GM19324 (cell line): Measurements from ENCODE around the gene GPR143.
"Not testable (repeated sequence)": the region's sequence is repeated elsewhere in the genome, so short reads cannot be mapped to it uniquely, and the experiment has no call there.

Experiments used
- ATAC-seq: cut with Tn5 transposase; IDR thresholded peaks from one replicate; pipeline ENCODE4 v1.9.1; 2021; ENCODE audit warnings: mild to moderate bottlenecking, moderate library complexity; ENCODE audit not compliant: unreplicated experiment, low FRiP score

The GPR143 gene

GRCh38 chrX:9765737-9766097 lies at the start of gene GPR143:
Gene GPR143, minus strand, starts transcription at chrX:9765847. Its CDS starts 30 bp downstream, at chrX:9765817.
- no peak for ATAC-seq

- not testable (repeated sequence) for ATAC-seq
Observed at GRCh38 chrX:9811086-9811485, 45.4 kb upstream of the GPR143 start.

- ATAC-seq, result not testable (repeated sequence)
Observed at GRCh38 chrX:9809876-9810275, 44.2 kb upstream of the GPR143 start.

GRCh38 chrX:9807355-9808182 lies 41.9 kb upstream of the GPR143 start:
- no peak for ATAC-seq

GRCh38 chrX:9805956-9806355 lies 40.3 kb upstream of the GPR143 start:
- no peak for ATAC-seq

GRCh38 chrX:9804444-9804843 lies 38.8 kb upstream of the GPR143 start:
- ATAC-seq, result no peak

- no peak for ATAC-seq
Observed at GRCh38 chrX:9802737-9803136, 37.1 kb upstream of the GPR143 start.

- ATAC-seq, result no peak
Observed at GRCh38 chrX:9797384-9798360, 32.0 kb upstream of the GPR143 start.

- ATAC-seq, result no peak
Observed at GRCh38 chrX:9794495-9794894, 28.8 kb upstream of the GPR143 start.

- ATAC-seq, result no peak
Observed at GRCh38 chrX:9790866-9791265, 25.2 kb upstream of the GPR143 start.

- ATAC-seq, result no peak
Observed at GRCh38 chrX:9789555-9789954, 23.9 kb upstream of the GPR143 start.

GRCh38 chrX:9788911-9789310 lies 23.3 kb upstream of the GPR143 start:
- ATAC-seq, result no peak

- ATAC-seq, result no peak
Observed at GRCh38 chrX:9786798-9787635, 21.4 kb upstream of the GPR143 start.

- ATAC-seq, result no peak
Observed at GRCh38 chrX:9785944-9786797, 20.5 kb upstream of the GPR143 start, which contains the start of gene SHROOM2. Gene SHROOM2, plus strand, starts transcription at chrX:9786429. Its CDS starts 117 bp downstream, at chrX:9786546.

GRCh38 chrX:9785254-9785943 lies 19.8 kb upstream of the GPR143 start:
- no peak for ATAC-seq

GRCh38 chrX:9784332-9784731 lies 18.7 kb upstream of the GPR143 start:
- ATAC-seq, result no peak

- no peak for ATAC-seq
Observed at GRCh38 chrX:9781941-9782340, 16.3 kb upstream of the GPR143 start.

- ATAC-seq, result no peak
Observed at GRCh38 chrX:9775930-9776329, 10.3 kb upstream of the GPR143 start.

- no peak for ATAC-seq
Observed at GRCh38 chrX:9772943-9773342, 7.3 kb upstream of the GPR143 start.
